ENCODE results near the gene FILIP1L.

The FILIP1L gene

GRCh38 chr3:99867594-99868310, 246.5 kb downstream of the FILIP1L start:
- no peak for TF ChIP-seq SIN3A (IDR thresholded peaks at IDR 0.05; ENCODE audit: borderline replicate concordance, insufficient read depth, low read length)
- TF ChIP-seq TAF1 (IDR thresholded peaks at IDR 0.05; ENCODE audit: borderline replicate concordance, insufficient read depth, low read length), result no peak
- TF ChIP-seq REST (IDR thresholded peaks at IDR 0.05; ENCODE audit: insufficient read depth in 1 of 2, low read depth in 2 of 2, low read length in 2 of 2), result no peak
- TF ChIP-seq FOXP2 (optimal IDR thresholded peaks at IDR 0.05; ENCODE audit: borderline replicate concordance, extremely low read depth, extremely low read length, insufficient read depth), result no peak
- no peak for TF ChIP-seq POLR2AphosphoS5 (IDR thresholded peaks at IDR 0.05; ENCODE audit: low read depth, low read length)

- TF ChIP-seq REST (IDR thresholded peaks at IDR 0.05; ENCODE audit: insufficient read depth in 1 of 2, low read depth in 2 of 2, low read length in 2 of 2), result no peak
- TF ChIP-seq FOXP2 (optimal IDR thresholded peaks at IDR 0.05; ENCODE audit: borderline replicate concordance, extremely low read depth, extremely low read length, insufficient read depth), result no peak
- no peak for TF ChIP-seq POLR2AphosphoS5 (IDR thresholded peaks at IDR 0.05; ENCODE audit: low read depth, low read length)
- TF ChIP-seq TAF1 (IDR thresholded peaks at IDR 0.05; ENCODE audit: borderline replicate concordance, insufficient read depth, low read length), result no peak
- no peak for TF ChIP-seq SIN3A (IDR thresholded peaks at IDR 0.05; ENCODE audit: borderline replicate concordance, insufficient read depth, low read length)
Observed at GRCh38 chr3:99866261-99866761, 248.0 kb downstream of the FILIP1L start.

GRCh38 chr3:99865321-99865720, 249.0 kb downstream of the FILIP1L start:
- TF ChIP-seq FOXP2 (optimal IDR thresholded peaks at IDR 0.05; ENCODE audit: borderline replicate concordance, extremely low read depth, extremely low read length, insufficient read depth) (no peak), POLR2AphosphoS5 (IDR thresholded peaks at IDR 0.05; ENCODE audit: low read depth, low read length) (no peak), SIN3A (IDR thresholded peaks at IDR 0.05; ENCODE audit: borderline replicate concordance, insufficient read depth, low read length) (no peak), REST (IDR thresholded peaks at IDR 0.05; ENCODE audit: insufficient read depth in 1 of 2, low read depth in 2 of 2, low read length in 2 of 2) (no peak), TAF1 (IDR thresholded peaks at IDR 0.05; ENCODE audit: borderline replicate concordance, insufficient read depth, low read length) (no peak)

- TF ChIP-seq REST (IDR thresholded peaks at IDR 0.05; ENCODE audit: insufficient read depth in 1 of 2, low read depth in 2 of 2, low read length in 2 of 2), result no peak
Observed at GRCh38 chr3:99864289-99864688, 250.0 kb downstream of the FILIP1L start.

GRCh38 chr3:99863588-99863987, 250.7 kb downstream of the FILIP1L start:
- TF ChIP-seq REST (IDR thresholded peaks at IDR 0.05; ENCODE audit: insufficient read depth in 1 of 2, low read depth in 2 of 2, low read length in 2 of 2), result no peak
- TF ChIP-seq SIN3A (IDR thresholded peaks at IDR 0.05; ENCODE audit: borderline replicate concordance, insufficient read depth, low read length), result no peak
